GM23248 (cell line): ENCODE measurements around the gene ERC2.

Source experiments
- EZH2 ChIP-seq: fragments of 200-600 bp; sonication (generic); IDR thresholded peaks from 2 replicates; pipeline ENCODE4 v1.6.1; 2018; ENCODE audit warnings: antibody characterized with exemption, mild to moderate bottlenecking; ENCODE audit not compliant: insufficient read depth, poor library complexity, severe bottlenecking
- EZH2phosphoT487 ChIP-seq: fragments of 200-600 bp; sonication (generic); IDR thresholded peaks from 2 replicates; pipeline ENCODE4 v1.6.1; 2018; ENCODE audit warnings: antibody characterized with exemption, moderate library complexity, mild to moderate bottlenecking, low read depth; ENCODE audit not compliant: insufficient read depth

GRCh38 chr3:56290374-56290773 is 177.9 kb downstream of the ERC2 start:
- TF ChIP-seq EZH2 (no peak), EZH2phosphoT487 (no peak)
